Muscle of leg (tissue), 11 donors: Measurements from ENCODE around the gene COPS7A. TPM values are rescaled to one million over a fixed set of nuclear protein-coding genes. Genes with fewer than 3 reads are reported as not detected.
A peak's percentile ranks its signal among the peaks of the same experiment; 100 is the strongest.

Experiments
- DNase-seq: peaks from one replicate; pipeline ENCODE4 v3.0.0; 2013
- H3K27ac ChIP-seq: one replicate; pipeline ENCODE4 v1.5.1; 2013; ENCODE audit warnings: mild to moderate bottlenecking, low read length, control low read depth
- H3K27me3 ChIP-seq: one replicate; pipeline ENCODE4 v1.6.1; 2013; ENCODE audit warnings: low read length; ENCODE audit not compliant: control insufficient read depth, insufficient read depth
- H3K36me3 ChIP-seq: one replicate; pipeline ENCODE4 v1.6.1; 2013; ENCODE audit warnings: low read length; ENCODE audit not compliant: control insufficient read depth, insufficient read depth
- H3K4me1 ChIP-seq: one replicate; pipeline ENCODE4 v1.6.1; 2013; ENCODE audit warnings: low read length; ENCODE audit not compliant: control insufficient read depth, insufficient read depth
- H3K4me3 ChIP-seq: one replicate; pipeline ENCODE4 v1.5.1; 2013; ENCODE audit warnings: low read length, control low read depth
- H3K9me3 ChIP-seq: replicated peaks from 2 replicates; pipeline ENCODE4 v1.6.1; 2013; ENCODE audit warnings: low read depth, low read length; ENCODE audit not compliant: control insufficient read depth
- WGBS: methylation state at CpG from one replicate; pipeline ENCODE4 v1.1.5; 2013; ENCODE audit warnings: missing lambda C conversion rate; ENCODE audit not compliant: insufficient coverage; 5-methylcytosine and 5-hydroxymethylcytosine counted together
- polyA plus RNA-seq, 8 donors: library from polyadenylated mRNA; unstranded; fragments of 120-200 nt; gene quantifications; one replicate each; pipeline versions ENCODE4 v1.2.1 to v1.2.3, GENCODE V29; 2013; ENCODE audit warnings: inconsistent platforms in 1 of 8, low replicate concordance in 1 of 8; ENCODE audit not compliant: insufficient read length in 8 of 8, insufficient read depth in 1 of 8
- total RNA-seq: library from RNA; stranded (reverse); fragments of 120-200 nt; gene quantifications from one replicate; pipeline ENCODE4 v1.2.4, GENCODE V29; 2013

COPS7A gene
- total and polyA plus RNA-seq, 9 donors: 53.6 to 68.7 (median 64.3) TPM

GRCh38 chr12:6772726-6773589 is 49.1 kb downstream of the COPS7A start:
- WGBS: 53% methylated on average over 12 of the region's 21 CpGs
- Histone ChIP-seq H3K36me3 (peaks cover 42% of the 10 kb centered on the region), H3K27me3 (peaks cover 20% of the 10 kb centered on the region)

DNA sequence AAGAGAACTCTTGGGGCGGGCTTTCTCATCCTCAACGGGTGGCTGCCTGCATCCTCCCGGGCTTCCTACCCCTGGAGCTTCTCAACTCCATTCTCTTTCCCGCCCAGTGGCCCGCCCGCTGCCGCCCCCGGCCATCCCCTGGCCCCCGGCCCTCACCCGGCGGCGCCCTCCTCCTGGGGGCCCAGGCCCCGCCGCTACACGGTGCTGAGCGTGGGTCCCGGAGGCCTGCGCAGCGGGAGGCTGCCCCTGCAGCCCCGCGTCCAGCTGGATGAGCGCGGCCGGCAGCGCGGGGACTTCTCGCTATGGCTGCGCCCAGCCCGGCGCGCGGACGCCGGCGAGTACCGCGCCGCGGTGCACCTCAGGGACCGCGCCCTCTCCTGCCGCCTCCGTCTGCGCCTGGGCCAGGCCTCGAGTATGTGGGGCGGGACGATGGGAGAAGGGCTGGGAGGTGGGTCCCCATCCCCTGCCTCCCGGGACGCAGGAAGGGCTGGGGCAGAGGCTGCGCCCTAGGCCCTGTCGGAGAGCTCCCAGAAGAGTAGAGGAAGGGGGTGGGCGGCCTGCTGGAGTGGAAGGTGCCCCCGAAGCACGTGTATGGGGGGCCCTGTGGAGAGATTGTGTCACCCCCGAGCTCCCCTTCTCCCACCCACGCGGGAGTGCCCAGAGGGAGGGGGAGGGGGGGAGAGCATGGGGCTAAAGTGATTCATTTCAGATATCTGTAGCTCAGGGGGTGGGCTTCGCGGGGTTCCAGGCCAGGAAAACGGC is 49.9 kb downstream of the COPS7A start:
- H3K36me3 ChIP-seq: peaks cover 39% of the 10 kb centered on the region
- 13% methylated on average over 42 of the region's 60 CpGs for WGBS
- DNase-seq: no peak
- H3K4me1 ChIP-seq: peaks cover 37% of the 10 kb centered on the region
- no peak overlapping the region for H3K4me3 ChIP-seq
- no peaks in the 10 kb centered on the region for H3K9me3 ChIP-seq
- peak overlapping the region; percentile 3 for H3K27ac ChIP-seq
- H3K27me3 ChIP-seq: peaks cover 18% of the 10 kb centered on the region

More at GRCh38 chr12:6772726-6773589, 49.1 kb downstream of the COPS7A start:
- Histone ChIP-seq H3K27ac (no peak overlapping the region), H3K4me3 (no peak overlapping the region), H3K9me3 (no peaks in the 10 kb centered on the region), H3K4me1 (peaks cover 37% of the 10 kb centered on the region)
- no peak for DNase-seq

GRCh38 chr12:6774499-6775062 is 50.7 kb downstream of the COPS7A start:
- WGBS: 71% methylated on average over 15 of the region's 15 CpGs
- H3K36me3 ChIP-seq: peaks cover 35% of the 10 kb centered on the region
- H3K9me3 ChIP-seq: no peaks in the 10 kb centered on the region
- no peak overlapping the region for H3K4me3 ChIP-seq
- no peak overlapping the region for H3K27ac ChIP-seq
- peaks cover 18% of the 10 kb centered on the region for H3K27me3 ChIP-seq
- DNase-seq: peak; percentile 65
- peaks cover 36% of the 10 kb centered on the region for H3K4me1 ChIP-seq

DNA sequence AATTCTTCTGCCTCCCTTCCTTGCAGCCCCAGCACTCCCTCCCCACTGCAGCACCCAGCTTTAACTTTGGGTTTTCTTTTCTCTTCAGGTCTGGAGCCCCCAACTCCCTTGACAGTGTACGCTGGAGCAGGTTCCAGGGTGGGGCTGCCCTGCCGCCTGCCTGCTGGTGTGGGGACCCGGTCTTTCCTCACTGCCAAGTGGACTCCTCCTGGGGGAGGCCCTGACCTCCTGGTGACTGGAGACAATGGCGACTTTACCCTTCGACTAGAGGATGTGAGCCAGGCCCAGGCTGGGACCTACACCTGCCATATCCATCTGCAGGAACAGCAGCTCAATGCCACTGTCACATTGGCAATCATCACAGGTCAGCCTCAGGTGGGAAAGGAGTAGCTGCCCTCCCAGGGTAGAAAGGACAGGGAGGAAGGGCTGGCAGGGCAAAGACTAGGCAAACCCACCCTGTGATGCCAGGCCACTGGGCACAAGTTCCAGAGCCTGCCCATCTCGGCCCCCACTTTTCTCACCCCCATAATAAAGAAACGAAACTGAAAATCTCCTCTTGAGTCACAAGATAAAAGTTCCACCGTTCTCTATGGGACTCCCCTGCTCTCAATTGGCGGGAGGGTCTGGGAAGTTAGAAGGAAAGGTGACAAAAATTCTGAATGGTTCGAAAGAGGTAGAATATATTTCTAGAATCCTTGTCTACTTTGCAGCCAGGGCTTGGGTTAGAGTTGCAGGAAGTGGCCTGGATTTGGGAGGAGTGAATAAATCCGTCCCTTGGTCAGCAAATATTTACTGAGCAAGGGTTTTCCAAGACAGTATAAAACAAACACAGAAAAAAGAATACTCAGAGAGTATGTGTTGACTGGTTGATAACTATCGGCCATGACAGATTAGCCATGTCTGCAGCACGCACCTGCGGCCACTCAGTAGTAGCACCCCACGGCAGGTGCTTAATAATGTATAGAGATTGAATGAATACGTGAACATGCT is 51.6 kb downstream of the COPS7A start:
- no peak overlapping the region for H3K27ac ChIP-seq
- no peak for DNase-seq
- 79% methylated on average over 2 of the region's 16 CpGs for WGBS
- H3K27me3 ChIP-seq: peaks cover 18% of the 10 kb centered on the region
- H3K9me3 ChIP-seq: no peaks in the 10 kb centered on the region
- peaks cover 32% of the 10 kb centered on the region for H3K4me1 ChIP-seq
- no peak overlapping the region for H3K4me3 ChIP-seq
- peaks cover 26% of the 10 kb centered on the region for H3K36me3 ChIP-seq

DNA sequence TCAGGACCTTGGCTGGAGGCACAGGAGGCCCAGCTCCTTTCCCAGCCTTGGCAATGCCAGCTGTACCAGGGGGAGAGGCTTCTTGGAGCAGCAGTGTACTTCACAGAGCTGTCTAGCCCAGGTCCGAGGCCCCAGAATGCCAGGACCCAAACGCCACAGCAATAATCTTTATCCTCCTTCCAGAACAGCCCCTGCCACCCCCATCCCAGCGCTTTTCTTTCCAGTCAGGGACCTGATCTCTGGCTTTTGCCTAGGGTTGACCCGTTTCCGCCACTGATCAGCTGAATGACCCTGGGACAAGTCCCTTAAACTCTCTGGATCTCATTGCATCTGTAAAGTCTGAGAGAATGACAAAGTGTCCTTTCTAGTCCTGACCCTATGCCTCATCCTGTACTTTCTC is 53.5 kb downstream of the COPS7A start:
- Histone ChIP-seq H3K36me3 (peaks cover 10% of the 10 kb centered on the region), H3K27ac (no peak overlapping the region), H3K4me1 (peaks cover 30% of the 10 kb centered on the region), H3K4me3 (no peak overlapping the region), H3K9me3 (no peaks in the 10 kb centered on the region), H3K27me3 (peaks cover 18% of the 10 kb centered on the region)
- 85% methylated on average over 3 of the region's 5 CpGs for WGBS
- DNase-seq: no peak

DNA sequence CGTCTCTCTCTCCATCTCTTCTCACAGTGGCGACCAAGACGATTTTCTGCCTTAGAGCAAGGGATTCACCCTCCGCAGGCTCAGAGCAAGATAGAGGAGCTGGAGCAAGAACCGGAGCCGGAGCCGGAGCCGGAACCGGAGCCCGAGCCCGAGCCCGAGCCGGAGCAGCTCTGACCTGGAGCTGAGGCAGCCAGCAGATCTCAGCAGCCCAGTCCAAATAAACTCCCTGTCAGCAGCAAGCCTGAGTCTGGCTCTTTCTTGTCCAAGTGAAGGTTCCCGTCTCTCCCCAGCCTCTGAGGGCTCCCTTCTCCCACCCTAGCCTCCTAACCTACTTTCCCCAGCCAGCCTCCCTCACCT is 54.3 kb downstream of the COPS7A start:
- Histone ChIP-seq H3K4me3 (peak overlapping the region; percentile 38), H3K4me1 (peaks cover 30% of the 10 kb centered on the region), H3K36me3 (peaks cover 10% of the 10 kb centered on the region), H3K27me3 (peaks cover 15% of the 10 kb centered on the region), H3K27ac (peak overlapping the region; percentile 91), H3K9me3 (no peaks in the 10 kb centered on the region)
- peak; percentile 74 for DNase-seq
- 7% methylated on average over 11 of the region's 14 CpGs for whole genome bisulfite sequencing

DNA sequence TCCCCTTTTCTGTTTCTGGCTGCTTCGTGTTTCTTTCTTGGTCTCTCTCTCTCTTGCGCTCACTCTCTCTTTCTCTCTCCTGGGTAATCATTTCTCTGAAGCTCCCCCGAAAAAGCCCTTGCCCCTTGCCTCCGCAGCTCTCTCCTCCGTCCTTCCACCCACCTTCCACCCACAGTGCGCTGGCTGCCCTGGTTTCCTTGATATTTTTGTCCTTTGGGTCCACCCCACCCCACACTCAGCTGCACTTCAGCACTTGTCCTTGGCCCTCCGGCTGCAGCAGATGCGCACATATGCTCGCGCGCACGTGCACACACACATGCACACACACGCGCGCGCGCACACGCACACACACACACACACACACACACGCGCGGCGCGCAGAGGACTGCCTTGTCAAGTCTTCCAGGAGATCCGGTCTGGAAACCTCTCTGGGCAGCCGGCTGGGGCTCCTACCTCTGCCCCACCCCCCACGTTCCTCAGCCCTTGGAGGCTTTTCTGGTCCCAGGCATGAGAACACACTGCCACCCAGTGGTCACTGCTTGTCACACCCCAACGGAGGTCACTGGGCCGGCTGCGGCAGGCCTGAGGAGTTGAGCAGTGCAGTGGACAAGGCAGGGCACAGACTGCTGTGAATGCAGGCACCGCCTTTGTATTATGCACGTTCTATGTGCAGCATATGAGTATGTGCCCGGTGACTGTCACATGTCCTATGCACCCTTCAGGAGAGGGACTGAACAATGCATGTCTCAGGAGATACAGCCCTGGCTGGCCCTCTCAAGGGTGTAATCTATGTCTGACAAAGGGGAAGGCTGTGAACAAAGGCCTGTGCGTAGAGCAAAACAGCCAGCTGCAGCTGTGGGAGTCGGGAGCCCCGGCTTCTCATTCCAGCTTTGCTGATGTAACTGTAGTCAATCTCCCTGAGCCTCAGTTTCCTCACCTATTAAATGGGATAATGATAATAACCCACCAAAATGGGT is 55.0 kb downstream of the COPS7A start:
- H3K9me3 ChIP-seq: no peaks in the 10 kb centered on the region
- peaks cover 13% of the 10 kb centered on the region for H3K27me3 ChIP-seq
- H3K27ac ChIP-seq: peak overlapping the region; percentile 91
- peaks cover 28% of the 10 kb centered on the region for H3K4me1 ChIP-seq
- peak overlapping the region; percentile 38 for H3K4me3 ChIP-seq
- 1% methylated on average over 21 of the region's 35 CpGs for WGBS
- H3K36me3 ChIP-seq: peaks cover 10% of the 10 kb centered on the region
- peak; percentile 98 for DNase-seq

DNA sequence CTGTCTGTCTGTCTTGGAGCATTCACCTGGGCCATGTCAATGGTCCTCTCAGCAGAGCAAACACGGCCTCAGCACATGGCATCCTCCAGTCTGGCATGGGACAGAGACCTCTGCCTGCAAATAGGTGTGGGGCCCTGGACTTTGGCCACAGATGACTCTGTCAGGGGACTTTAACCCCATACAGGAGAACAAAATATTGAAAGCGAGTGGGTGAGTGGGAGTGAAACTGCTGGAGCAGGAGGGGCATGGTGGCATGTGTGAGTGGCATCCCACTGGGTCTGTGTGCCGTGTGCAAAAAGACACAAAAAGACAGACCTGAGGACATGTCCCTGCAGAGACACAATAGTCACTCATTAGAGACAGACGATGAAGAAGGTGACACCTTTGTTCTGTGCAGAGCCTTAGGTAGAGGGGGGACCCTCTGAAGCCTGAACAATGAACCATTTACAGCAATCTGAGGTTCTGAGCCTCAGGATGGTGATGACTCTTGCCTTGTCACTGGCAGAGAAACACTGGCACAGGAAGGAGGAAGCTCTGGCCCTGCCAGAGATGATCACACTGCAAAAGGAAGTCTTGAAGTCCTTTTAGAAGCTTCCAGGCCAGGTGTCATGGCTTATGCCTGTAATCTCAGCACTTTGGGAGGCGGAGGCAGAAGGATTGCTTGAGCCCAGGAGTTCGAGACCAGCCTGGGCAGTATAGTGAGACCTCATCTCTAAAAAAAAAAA is 56.0 kb downstream of the COPS7A start:
- Histone ChIP-seq H3K27ac (no peak overlapping the region), H3K27me3 (peaks cover 3% of the 10 kb centered on the region), H3K4me3 (no peak overlapping the region), H3K4me1 (peaks cover 24% of the 10 kb centered on the region), H3K9me3 (no peaks in the 10 kb centered on the region), H3K36me3 (peaks cover 7% of the 10 kb centered on the region)
- no peak for DNase-seq
- WGBS: 81% methylated on average over 6 of the region's 6 CpGs
